Measurements from ENCODE around the gene CDC6. TPM values are rescaled to one million over a fixed set of nuclear protein-coding genes. Genes with fewer than 3 reads are reported as not detected.

Gene CDC6, protein sequence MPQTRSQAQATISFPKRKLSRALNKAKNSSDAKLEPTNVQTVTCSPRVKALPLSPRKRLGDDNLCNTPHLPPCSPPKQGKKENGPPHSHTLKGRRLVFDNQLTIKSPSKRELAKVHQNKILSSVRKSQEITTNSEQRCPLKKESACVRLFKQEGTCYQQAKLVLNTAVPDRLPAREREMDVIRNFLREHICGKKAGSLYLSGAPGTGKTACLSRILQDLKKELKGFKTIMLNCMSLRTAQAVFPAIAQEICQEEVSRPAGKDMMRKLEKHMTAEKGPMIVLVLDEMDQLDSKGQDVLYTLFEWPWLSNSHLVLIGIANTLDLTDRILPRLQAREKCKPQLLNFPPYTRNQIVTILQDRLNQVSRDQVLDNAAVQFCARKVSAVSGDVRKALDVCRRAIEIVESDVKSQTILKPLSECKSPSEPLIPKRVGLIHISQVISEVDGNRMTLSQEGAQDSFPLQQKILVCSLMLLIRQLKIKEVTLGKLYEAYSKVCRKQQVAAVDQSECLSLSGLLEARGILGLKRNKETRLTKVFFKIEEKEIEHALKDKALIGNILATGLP
- 1.4 TPM for total RNA-seq
- long read RNA-seq, full-length matches to known transcripts = 2 of 2 reads
- long read RNA-seq, partial matches to known transcripts = 0 of 2 reads
- long read RNA-seq, other reads (novel, unspliced or antisense) = 0 of 2 reads

DNA sequence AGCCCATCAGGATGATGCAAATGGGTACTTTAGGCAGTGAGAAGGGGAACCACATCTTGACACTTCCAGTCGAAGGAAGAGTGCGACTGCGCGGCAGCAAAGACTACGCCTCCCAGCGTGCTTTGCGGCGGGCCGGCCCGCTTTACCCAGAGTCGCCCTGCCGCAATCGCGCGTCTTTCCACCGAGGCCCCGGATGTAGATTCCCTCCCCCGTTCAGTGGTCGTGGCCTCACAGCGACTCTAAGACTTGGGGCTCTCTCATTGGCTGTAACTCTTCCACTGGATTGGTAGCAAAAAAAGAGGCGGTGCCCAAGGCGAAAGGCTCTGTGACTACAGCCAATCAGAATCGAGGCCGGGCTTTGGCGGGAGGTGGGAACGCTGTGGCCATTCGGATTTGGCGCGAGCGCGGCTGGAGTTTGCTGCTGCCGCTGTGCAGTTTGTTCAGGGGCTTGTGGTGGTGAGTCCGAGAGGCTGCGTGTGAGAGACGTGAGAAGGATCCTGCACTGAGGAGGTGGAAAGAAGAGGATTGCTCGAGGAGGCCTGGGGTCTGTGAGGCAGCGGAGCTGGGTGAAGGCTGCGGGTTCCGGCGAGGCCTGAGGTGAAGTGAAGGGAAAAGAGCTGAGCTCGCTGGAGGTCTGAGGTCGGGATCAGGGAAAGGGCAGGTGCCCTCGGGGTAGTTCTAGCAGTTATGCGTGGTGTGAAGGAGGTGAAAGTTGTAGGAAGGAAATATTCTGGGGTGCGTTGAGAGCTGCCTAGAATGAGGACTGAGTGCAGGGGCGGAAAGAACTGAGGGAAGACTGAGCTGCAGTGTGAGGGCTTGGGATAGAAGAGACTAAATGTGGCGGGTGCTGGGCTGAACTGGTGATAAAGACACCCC lies at the start of gene CDC6:
TSS of gene CDC6 (plus strand) at position 386 of the 876 bp plus-strand sequence. CDS start 1,542 bp downstream, outside the sequence.
- DNase-seq (peak; percentile 99), ATAC-seq (peak; percentile 98)
- TF ChIP-seq, protein P1, sequence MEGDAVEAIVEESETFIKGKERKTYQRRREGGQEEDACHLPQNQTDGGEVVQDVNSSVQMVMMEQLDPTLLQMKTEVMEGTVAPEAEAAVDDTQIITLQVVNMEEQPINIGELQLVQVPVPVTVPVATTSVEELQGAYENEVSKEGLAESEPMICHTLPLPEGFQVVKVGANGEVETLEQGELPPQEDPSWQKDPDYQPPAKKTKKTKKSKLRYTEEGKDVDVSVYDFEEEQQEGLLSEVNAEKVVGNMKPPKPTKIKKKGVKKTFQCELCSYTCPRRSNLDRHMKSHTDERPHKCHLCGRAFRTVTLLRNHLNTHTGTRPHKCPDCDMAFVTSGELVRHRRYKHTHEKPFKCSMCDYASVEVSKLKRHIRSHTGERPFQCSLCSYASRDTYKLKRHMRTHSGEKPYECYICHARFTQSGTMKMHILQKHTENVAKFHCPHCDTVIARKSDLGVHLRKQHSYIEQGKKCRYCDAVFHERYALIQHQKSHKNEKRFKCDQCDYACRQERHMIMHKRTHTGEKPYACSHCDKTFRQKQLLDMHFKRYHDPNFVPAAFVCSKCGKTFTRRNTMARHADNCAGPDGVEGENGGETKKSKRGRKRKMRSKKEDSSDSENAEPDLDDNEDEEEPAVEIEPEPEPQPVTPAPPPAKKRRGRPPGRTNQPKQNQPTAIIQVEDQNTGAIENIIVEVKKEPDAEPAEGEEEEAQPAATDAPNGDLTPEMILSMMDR (IDR thresholded peaks at IDR 0.05) = no peak
- intact Hi-C loops (cut with DNase I) = no loop called here
- H3K27ac ChIP-seq = no peak within 1 kb of the TSS
- H3K27me3 ChIP-seq = no peaks in the 10 kb centered on the region
- no peaks in the 10 kb centered on the region for H3K36me3 ChIP-seq
- H3K4me3 ChIP-seq = peak within 1 kb of the TSS; percentile 69
- H3K4me1 ChIP-seq = peaks cover 24% of the 10 kb centered on the region
- H3K9me3 ChIP-seq = no peaks in the 10 kb centered on the region

DNA sequence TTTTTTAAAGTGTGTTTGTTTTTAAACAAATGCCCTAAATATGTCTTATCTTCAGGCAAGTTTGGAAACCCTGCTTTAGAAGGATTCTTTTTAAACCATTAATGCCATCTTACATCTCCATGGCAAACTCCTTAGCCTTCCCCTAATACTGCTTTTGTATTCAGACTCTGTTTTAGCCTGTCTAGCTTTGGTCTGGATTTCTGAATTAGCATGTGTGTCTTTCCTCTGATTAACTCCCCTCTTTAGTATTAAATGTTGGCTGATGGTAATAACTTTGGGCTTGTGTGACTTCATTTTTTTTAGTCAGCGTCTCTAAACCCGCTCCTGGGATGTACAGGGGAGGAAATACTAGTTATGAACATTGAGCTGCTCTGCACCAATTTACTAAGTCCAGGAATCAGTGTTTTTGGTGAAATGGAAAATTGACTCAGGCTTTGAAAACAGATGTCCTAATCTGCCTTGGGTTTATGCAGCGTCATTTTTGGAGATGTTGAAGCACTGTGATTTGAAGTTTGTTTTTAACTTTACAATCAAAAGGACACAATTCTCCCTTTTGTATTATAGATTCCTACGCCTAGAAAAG lies 46.3 kb upstream of the CDC6 start:
- intact Hi-C loops (cut with DNase I) = no loop called here
- Histone ChIP-seq H3K27me3 (no peaks in the 10 kb centered on the region), H3K4me1 (peaks cover 9% of the 10 kb centered on the region), H3K4me3 (no peak overlapping the region), H3K9me3 (no peaks in the 10 kb centered on the region), H3K27ac (no peak overlapping the region), H3K36me3 (peaks cover 4% of the 10 kb centered on the region)
- ATAC-seq (no peak), DNase-seq (no peak)
- TF ChIP-seq, protein P1 (IDR thresholded peaks at IDR 0.05) = no peak

DNA sequence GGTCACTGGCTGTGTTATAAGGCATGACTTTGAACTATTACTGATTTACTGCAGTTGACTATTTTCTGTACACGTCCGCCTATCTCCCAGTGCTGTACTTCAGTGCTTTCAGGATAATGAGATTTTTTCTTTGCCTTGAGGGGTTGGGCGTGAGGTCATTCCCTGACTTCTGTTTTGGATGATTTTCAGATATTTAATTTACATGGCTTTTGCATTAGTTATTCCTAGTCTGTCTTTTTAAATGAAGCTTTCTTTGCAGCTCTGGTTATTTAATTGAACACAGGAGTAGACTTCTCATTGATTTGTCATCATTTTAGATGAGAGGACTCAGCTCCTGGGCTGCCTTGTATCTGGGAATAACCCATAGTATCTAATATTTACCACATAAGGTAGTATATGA lies 44.9 kb upstream of the CDC6 start:
- no peak overlapping the region for H3K27ac ChIP-seq
- ATAC-seq (no peak), DNase-seq (no peak)
- H3K27me3 ChIP-seq = no peaks in the 10 kb centered on the region
- no peak overlapping the region for H3K4me3 ChIP-seq
- intact Hi-C loops (cut with DNase I) = no loop called here
- H3K4me1 ChIP-seq = peaks cover 9% of the 10 kb centered on the region
- H3K36me3 ChIP-seq = peaks cover 4% of the 10 kb centered on the region
- TF ChIP-seq, protein P1 (IDR thresholded peaks at IDR 0.05) = no peak
- H3K9me3 ChIP-seq = no peaks in the 10 kb centered on the region

DNA sequence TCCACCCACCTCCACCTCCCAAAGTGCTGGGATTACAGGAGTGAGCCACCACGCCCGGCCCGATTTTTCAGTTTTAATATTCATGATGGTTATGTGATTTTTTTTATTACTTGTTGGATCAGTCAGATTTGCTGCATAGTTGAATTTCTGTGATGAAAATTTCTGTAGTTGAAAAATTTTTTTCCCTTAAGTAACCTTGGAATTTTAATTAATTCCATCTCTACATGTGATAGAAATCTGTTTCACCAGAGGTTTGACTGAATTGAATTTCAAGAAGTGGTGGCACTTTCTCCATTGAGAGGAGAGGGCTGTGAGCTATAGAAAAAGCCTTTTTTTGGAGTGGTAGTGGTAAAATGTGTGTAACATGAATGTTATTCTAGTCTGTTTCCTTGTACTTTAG lies 43.9 kb upstream of the CDC6 start:
- TF ChIP-seq, protein P1 (IDR thresholded peaks at IDR 0.05) = no peak
- Histone ChIP-seq H3K4me1 (peaks cover 9% of the 10 kb centered on the region), H3K4me3 (no peak overlapping the region), H3K36me3 (no peaks in the 10 kb centered on the region), H3K27me3 (no peaks in the 10 kb centered on the region), H3K27ac (no peak overlapping the region), H3K9me3 (no peaks in the 10 kb centered on the region)
- no peak for ATAC-seq
- DNase-seq = no peak
- intact Hi-C loops (cut with DNase I) = no loop called here

DNA sequence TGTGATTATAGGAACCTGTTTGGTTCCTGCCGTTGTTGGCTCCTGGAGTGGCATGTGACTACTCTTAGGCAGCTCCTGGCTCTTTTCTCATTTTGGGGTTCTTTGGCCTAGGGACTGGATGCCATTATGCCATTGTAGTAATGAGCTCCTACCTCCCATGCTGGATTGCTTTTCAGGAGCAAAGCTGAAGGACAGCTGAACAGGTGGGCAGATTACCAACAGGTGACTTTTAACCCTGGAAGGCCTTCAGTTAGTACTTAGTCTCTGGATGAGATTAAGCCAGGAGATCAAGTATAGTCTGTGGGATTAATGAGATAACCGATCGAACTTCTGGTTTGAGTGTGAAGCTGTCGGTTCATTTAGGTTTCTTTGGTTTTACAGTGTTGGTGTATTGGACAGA lies 43.4 kb upstream of the CDC6 start:
- Histone ChIP-seq H3K4me1 (peaks cover 13% of the 10 kb centered on the region), H3K27me3 (no peaks in the 10 kb centered on the region), H3K9me3 (no peaks in the 10 kb centered on the region), H3K4me3 (no peak overlapping the region), H3K36me3 (no peaks in the 10 kb centered on the region), H3K27ac (no peak overlapping the region)
- intact Hi-C loops (cut with DNase I) = no loop called here
- DNase-seq (no peak), ATAC-seq (no peak)
- TF ChIP-seq, protein P1 (IDR thresholded peaks at IDR 0.05) = no peak
